Measurements from ENCODE around the gene FHOD3. TPM values are rescaled to one million over a fixed set of nuclear protein-coding genes. Genes with fewer than 3 reads are reported as not detected.

Gene FHOD3
- total and polyA plus RNA-seq, 2 of the 8 experiments (the other 6 are each of a cell fraction or from before 2014, with no cell fraction given) = 9.7 to 10.5 TPM

DNA sequence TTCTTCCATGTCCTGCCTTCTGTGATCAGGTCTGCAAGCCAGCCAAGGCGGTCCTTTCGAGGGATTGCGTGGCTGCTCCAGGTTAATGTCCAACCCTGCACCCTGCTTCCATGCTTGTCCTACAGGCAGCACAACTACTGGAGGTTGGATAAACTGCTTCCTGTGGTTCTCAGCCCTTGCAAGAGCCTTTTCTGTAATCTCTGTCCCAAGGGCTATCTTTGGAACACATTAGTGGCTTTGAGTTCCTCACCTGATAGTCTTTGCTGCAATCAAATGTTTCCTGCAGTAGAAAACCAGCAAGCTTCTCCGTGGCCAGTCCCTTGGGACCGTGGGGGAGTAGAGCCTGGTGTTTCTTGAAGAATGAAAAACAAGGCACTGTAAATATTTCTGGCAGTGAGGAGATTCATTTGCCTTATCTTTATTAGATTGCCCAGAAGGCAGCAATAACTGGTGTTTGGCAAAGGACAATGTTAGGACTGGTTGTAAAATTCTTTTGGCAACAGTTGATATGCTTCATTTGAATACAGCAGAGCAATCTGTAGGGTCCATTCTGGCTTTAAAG lies 214.4 kb downstream of the FHOD3 start:
- no peak overlapping the region for H3K23ac ChIP-seq (ENCODE audit: insufficient read length)
- no peak for TF ChIP-seq SP1 (IDR thresholded peaks at IDR 0.05; ENCODE audit: low read depth, low read length)
- TF ChIP-seq BACH1 (IDR thresholded peaks at IDR 0.05; ENCODE audit: low read length) = no peak
- TF ChIP-seq SIX5 (IDR thresholded peaks at IDR 0.05; ENCODE audit: low read depth, low read length) = no peak
- no peak for TF ChIP-seq YY1 (IDR thresholded peaks at IDR 0.05; ENCODE audit: low read depth, low read length)
- TF ChIP-seq SIN3A (conservative IDR thresholded peaks at IDR 0.05 in 1 of 2, IDR thresholded peaks at IDR 0.05 in 1 of 2; ENCODE audit: low read depth in 1 of 2, low read length in 2 of 2) = no peak
- TF ChIP-seq ZNF274 (IDR thresholded peaks at IDR 0.05; ENCODE audit: borderline replicate concordance, extremely low read depth, low read length) = no peak
- TF ChIP-seq BCL11A (IDR thresholded peaks at IDR 0.05; ENCODE audit: low read depth in 2 of 2, low read length in 2 of 2) = no peak
- no peak for TF ChIP-seq HDAC6 (IDR thresholded peaks at IDR 0.05; ENCODE audit: low read depth, low read length)
- no peak for TF ChIP-seq TAF7 (optimal IDR thresholded peaks at IDR 0.05; ENCODE audit: borderline replicate concordance, low read depth, low read length)
- H3K56ac ChIP-seq (replicated peaks; ENCODE audit: insufficient read length, low read depth, low read length) = no peak overlapping the region
- no peak overlapping the region for H3K4me2 ChIP-seq (ENCODE audit: insufficient read depth in 1 of 2, low read depth in 2 of 2, low read length in 2 of 2)
- H3K36me3 ChIP-seq (ENCODE audit: control insufficient read depth in 2 of 4, insufficient read depth in 4 of 4, low read length in 3 of 4) = no peaks in the 10 kb centered on the region
- no peaks in the 10 kb centered on the region for H3K79me2 ChIP-seq (ENCODE audit: control insufficient read depth in 1 of 2, insufficient read depth in 2 of 2, low read length in 2 of 2)
- WGBS, 2 experiments (ENCODE audit: extremely low coverage in 1 of 2, insufficient coverage in 1 of 2, insufficient read length in 1 of 2, insufficient replicate concordance in 2 of 2, low coverage in 1 of 2, low lambda C conversion rate in 2 of 2, missing lambda C conversion rate in 1 of 2) = 93% methylated on average over 5 of the region's 5 CpGs; no CpG with 5 or more reads in 1 of the 2 experiments
- no peak overlapping the region for H2BK5ac ChIP-seq (ENCODE audit: low read depth, low read length)
- DNase-seq (ENCODE audit: low read depth in 1 of 2, low spot score in 2 of 2) = no peak
- H3K18ac ChIP-seq (ENCODE audit: extremely low read depth, low read length) = no peak overlapping the region
- H2BK15ac ChIP-seq (ENCODE audit: low read length) = no peak overlapping the region
- no peak overlapping the region for H3K4me3 ChIP-seq (ENCODE audit: extremely low read depth in 1 of 4, insufficient read depth in 2 of 4, low read depth in 3 of 4, low read length in 4 of 4)
- H3K23me2 ChIP-seq (ENCODE audit: low read depth, low read length) = no peaks in the 10 kb centered on the region
- H3K14ac ChIP-seq (ENCODE audit: insufficient read length) = no peak overlapping the region
- no peaks in the 10 kb centered on the region for H3K79me1 ChIP-seq (ENCODE audit: low read depth, low read length)
- no peak overlapping the region for H2BK12ac ChIP-seq (ENCODE audit: low read depth, low read length)
- peak overlapping the region; percentile 21; the same call in 1 of the 2 replicates for H2BK20ac ChIP-seq (ENCODE audit: low read length)
- 0 out of 2 replicates have a peak overlapping the region, but pooled peaks have one; percentile 7 for H4K8ac ChIP-seq (ENCODE audit: extremely low read depth, insufficient read depth, low read length)
- H4K5ac ChIP-seq (ENCODE audit: insufficient read length, low read depth, low read length) = no peak overlapping the region
- H2BK120ac ChIP-seq (replicated peaks; ENCODE audit: low read depth, low read length) = no peak overlapping the region
- ChIA-PET POLR2A (ENCODE audit: partially characterized antibody) (interaction anchor here (1.1 kb wide), 1 partner anchor 10 kb away, joined by 5 read pairs; no protein-coding TSS in a partner anchor), CTCF (ENCODE audit: partially characterized antibody) (interaction anchor here (0.7 to 1.2 kb wide), 3 partner anchors 9 to 99 kb away, joined by 3 read pairs; no protein-coding TSS in a partner anchor)
- no peak overlapping the region for H3K4ac ChIP-seq (replicated peaks; ENCODE audit: insufficient read length, low read depth, low read length)
- no peak overlapping the region for H2AK5ac ChIP-seq (ENCODE audit: low read depth, low read length)
- no peak for FAIRE-seq
- H2AFZ ChIP-seq (ENCODE audit: low read length) = no peak overlapping the region
- no peak overlapping the region for H4K91ac ChIP-seq (replicated peaks; ENCODE audit: insufficient read length, low read length)
- no peak overlapping the region for H3K9ac ChIP-seq (replicated peaks in 1 of 4; ENCODE audit: extremely low read depth in 1 of 4, low read depth in 3 of 4, low read length in 3 of 4)
- H3K4me1 ChIP-seq (replicated peaks in 1 of 4; ENCODE audit: control insufficient read depth in 3 of 4, insufficient read depth in 4 of 4, low read length in 3 of 4) = peaks cover 0 to 4% (median 1%) of the 10 kb centered on the region in 4 experiments; a peak in 4 of 7 replicates
- H3K27me3 ChIP-seq (replicated peaks in 1 of 4; ENCODE audit: control insufficient read depth in 3 of 4, extremely low read depth in 1 of 4, insufficient read depth in 3 of 4, low read length in 3 of 4) = no peaks in the 10 kb centered on the region
- no peaks in the 10 kb centered on the region for H3K9me3 ChIP-seq (ENCODE audit: insufficient read depth in 2 of 2, low read depth in 1 of 2, low read length in 1 of 2)
- no peak overlapping the region for H3K27ac ChIP-seq (ENCODE audit: low read depth, low read length)
- H4K20me1 ChIP-seq (replicated peaks in 1 of 2; ENCODE audit: control insufficient read depth in 1 of 2, insufficient read depth in 2 of 2, low read length in 2 of 2) = no peaks in the 10 kb centered on the region
